Left forelimb (tissue), 1 donor: ENCODE data around the gene TCHH.
"Not testable (repeated sequence)": the region's sequence is repeated elsewhere in the genome, so short reads cannot be mapped to it uniquely, and the experiment has no call there.

Experiments used
- DNase-seq: peaks from one replicate; pipeline ENCODE4 v3.0.0-alpha.2; 2018; ENCODE audit warnings: low spot score

The TCHH gene, protein sequence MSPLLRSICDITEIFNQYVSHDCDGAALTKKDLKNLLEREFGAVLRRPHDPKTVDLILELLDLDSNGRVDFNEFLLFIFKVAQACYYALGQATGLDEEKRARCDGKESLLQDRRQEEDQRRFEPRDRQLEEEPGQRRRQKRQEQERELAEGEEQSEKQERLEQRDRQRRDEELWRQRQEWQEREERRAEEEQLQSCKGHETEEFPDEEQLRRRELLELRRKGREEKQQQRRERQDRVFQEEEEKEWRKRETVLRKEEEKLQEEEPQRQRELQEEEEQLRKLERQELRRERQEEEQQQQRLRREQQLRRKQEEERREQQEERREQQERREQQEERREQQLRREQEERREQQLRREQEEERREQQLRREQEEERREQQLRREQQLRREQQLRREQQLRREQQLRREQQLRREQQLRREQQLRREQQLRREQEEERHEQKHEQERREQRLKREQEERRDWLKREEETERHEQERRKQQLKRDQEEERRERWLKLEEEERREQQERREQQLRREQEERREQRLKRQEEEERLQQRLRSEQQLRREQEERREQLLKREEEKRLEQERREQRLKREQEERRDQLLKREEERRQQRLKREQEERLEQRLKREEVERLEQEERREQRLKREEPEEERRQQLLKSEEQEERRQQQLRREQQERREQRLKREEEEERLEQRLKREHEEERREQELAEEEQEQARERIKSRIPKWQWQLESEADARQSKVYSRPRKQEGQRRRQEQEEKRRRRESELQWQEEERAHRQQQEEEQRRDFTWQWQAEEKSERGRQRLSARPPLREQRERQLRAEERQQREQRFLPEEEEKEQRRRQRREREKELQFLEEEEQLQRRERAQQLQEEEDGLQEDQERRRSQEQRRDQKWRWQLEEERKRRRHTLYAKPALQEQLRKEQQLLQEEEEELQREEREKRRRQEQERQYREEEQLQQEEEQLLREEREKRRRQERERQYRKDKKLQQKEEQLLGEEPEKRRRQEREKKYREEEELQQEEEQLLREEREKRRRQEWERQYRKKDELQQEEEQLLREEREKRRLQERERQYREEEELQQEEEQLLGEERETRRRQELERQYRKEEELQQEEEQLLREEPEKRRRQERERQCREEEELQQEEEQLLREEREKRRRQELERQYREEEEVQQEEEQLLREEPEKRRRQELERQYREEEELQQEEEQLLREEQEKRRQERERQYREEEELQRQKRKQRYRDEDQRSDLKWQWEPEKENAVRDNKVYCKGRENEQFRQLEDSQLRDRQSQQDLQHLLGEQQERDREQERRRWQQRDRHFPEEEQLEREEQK (N-terminal part only)

DNA sequence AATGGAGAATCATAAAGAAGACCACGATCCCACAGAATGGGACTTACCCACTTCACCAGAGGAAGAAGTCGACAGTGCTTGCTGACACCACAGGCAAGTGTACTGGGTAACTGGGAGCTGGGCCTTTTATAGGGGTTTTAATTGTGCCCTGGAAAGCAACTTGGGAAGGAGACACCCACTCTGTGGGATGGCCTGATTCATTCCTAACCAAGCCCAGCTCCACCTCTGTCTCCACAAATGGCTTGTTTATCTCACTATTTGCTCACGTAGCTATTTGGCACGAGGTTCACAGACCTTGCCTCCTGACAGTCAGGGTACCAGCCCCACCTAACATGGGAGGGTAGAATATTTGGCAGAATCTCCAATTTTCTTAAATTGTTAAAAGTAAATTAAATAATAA is at the start of gene TCHH:
TSS of gene TCHH (minus strand) at position 101 of the 400 bp plus-strand sequence. CDS start 1,364 bp downstream, outside the sequence.
- no peak for DNase-seq

DNA sequence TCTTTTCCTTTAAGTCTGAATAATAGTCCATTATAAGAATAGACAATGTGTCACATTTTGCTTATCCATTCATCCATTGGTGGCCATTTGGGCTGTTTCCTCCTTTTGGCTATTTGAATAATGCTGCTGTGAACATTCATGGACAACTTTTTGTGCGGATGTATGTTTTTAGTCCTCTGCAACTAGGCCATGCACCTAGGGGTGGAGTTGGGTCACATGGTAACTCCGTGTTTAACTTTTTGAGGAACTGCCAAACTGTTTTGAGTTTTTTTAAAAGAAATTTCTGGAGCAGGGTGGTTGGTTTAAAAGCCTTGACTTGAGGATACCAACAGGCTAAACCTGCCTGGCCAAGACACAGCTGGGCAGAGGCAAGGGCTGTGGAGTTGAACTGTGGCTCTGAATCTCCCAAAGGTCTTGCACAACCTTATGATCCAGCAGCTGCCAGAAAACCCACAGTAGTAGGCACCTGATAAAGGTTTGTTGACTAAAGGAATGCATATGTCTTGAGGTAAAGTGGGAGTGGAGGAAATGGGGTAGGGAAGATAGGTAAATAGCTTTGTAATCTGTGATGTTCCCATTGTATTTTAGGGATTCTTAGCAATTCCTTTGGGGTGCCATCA is 49.4 kb upstream of the TCHH start:
- no peak for DNase-seq

- DNase-seq: no peak
Measured at GRCh38 chr1:152162792-152163463, 47.7 kb upstream of the TCHH start.

GRCh38 chr1:152160576-152160975 is 45.3 kb upstream of the TCHH start:
- no peak for DNase-seq

DNA sequence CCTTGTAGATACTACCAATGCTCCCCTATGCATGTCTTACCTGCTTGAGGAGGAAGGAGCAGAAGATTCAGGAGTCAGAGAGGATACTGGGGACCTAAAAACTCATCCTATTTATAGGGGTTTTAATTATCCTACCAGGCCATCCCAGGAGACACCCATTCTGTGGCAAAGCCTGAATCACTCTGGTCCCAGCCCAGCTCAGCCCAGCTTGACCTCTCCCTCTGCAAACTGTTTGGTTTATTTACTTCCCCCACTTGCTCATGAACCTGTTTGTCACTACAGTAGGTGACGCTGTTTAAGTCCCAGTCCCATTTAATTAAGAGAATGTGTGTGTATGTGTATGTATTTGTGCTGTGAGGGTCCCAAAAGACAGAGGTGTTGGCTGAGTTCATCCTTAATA is 43.9 kb upstream of the TCHH start, which contains the start of gene RPTN:
TSS of gene RPTN (minus strand) at position 85 of the 400 bp plus-strand sequence. CDS start 1,339 bp downstream, outside the sequence.
- no peak for DNase-seq

- no peak for DNase-seq
Measured at GRCh38 chr1:152153996-152154395, 38.8 kb upstream of the TCHH start.

GRCh38 chr1:152151646-152152045 is 36.4 kb upstream of the TCHH start:
- no peak for DNase-seq

GRCh38 chr1:152148981-152149380 is 33.7 kb upstream of the TCHH start:
- DNase-seq: no peak

DNA sequence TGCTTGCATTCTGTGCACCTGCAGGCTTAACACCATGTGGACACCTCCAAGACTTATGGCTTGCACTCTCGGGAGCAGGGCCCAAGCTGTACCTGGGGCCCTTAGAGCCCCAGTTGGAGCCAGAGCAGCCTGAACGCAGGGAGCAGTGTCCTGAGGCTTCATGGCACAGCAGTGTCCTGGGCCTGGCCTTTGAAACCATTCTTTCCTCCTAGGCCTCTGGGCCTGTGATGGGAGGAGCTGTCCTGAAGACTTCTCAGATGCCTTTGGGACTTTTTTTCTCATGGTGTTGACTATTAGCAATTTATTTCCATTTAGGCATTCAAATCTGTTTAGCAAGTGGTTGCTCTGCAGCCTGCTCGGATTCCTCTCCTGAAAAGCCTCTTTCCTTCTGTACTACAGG is 32.8 kb upstream of the TCHH start:
- no peak for DNase-seq

- DNase-seq: no peak
Measured at GRCh38 chr1:152145769-152146168, 30.5 kb upstream of the TCHH start.

DNA sequence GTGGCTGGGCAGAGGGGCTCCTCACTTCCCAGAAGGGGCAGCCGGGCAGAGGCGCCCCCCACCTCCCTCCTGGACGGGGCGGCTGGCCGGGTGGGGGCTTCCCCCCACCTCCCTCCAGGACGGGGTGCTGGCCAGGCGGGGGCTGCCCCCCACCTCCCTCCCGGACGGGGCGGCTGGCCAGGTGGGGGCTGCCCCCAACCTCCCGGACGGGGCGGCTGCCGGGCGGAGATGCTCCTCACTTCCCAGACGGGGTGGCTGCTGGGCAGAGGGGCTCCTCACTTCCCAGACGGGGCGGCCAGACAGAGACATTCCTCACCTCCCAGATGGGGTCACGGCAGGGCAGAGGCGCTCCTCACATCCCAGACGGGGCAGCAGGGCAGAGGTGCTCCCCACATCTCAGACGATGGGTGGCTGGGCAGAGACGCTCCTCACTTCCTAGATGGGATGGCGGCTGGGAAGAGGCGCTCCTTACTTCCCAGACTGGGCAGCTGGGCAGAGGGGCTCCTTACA is 29.5 kb upstream of the TCHH start:
- not testable (repeated sequence) for DNase-seq

DNA sequence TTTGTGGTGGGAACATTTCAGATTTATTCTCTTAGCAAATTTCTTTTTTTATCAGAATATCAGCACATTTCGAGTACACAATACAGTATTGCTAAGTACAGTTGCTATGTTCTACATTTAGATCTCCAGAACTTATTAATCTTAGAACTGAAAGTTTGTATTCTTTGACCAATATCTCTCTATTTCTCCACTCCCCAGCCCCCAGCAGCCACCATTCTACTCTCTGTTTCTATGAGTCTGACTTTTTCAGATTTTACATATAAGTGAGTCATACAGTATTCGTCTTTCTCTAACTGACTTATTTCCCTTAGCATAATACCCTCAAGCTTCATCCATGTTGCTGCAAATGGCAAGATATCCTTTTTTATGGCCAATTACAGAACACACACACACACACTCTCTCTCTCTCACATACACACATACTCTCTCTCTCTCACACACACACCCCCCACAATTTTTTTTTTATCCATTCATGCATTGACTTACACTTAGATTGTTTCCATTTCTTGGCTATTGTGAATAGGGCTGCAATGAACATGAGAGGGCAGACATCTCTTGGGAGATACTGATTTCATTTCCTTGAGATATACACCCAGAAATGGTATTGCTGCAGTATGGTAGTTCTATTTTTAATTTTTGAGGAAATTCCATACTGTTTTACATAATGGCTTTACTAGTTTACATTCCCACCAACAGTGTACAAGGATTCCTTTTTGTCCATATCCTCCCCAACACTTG is 28.1 kb upstream of the TCHH start:
- DNase-seq: no peak

DNA sequence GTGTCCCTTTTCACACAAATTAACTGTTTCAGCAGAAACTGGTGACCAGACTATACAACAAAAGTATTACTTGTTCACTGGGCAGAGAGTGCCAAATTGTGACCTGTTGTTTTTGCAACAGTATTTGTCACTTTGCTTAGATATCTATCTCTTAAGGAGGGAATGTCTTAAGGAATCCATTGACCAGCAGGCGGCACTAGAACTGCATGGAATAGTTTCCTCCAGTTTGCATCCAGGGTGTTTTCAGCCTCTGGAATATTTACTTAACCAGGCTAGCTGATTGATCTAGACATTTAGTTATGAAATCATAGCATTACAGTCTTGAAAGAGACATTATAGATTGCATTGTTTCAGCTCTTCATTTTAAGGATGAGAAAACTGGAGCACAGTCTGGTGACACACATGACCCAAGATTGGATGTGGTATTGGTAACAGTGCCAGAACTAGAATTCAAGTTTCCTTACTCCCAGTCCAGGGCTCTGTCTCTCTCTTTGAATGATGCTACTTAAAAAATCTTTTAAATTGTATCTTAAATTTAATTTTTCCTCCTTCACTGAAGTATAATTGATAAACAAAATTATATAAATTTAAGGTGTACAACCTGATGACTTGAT is 26.8 kb upstream of the TCHH start:
- no peak for DNase-seq

- DNase-seq: no peak
Measured at GRCh38 chr1:152137215-152137614, 22.0 kb upstream of the TCHH start.

GRCh38 chr1:152130186-152130585 is 14.9 kb upstream of the TCHH start:
- no peak for DNase-seq

GRCh38 chr1:152127673-152128072 is 12.4 kb upstream of the TCHH start:
- no peak for DNase-seq

- DNase-seq: no peak
Measured at GRCh38 chr1:152125834-152126443, 10.7 kb upstream of the TCHH start.

GRCh38 chr1:152118915-152119314 is 3.7 kb upstream of the TCHH start:
- no peak for DNase-seq

DNA sequence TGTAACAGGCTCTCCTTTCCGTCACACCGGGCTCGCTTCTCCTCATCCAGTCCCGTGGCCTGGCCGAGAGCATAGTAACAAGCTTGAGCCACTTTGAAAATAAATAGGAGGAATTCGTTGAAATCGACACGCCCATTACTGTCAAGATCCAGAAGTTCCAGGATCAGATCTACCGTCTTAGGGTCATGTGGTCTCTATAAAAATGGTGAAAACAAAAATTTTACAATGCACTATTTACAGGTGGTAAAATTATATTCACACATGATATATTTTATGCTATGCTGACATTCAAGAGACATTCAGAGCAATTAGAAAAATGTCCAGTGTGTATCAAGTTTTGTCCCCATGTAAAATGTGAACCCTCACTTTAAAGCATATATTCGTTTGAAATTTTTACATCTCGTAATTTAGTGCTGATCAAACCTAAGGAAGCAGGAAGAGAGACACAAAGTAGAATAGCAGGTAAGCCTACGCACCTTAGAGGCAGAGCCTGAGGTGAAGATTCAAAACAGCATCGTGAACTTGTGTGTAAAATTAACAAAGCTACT is 2.3 kb downstream of the TCHH start:
- DNase-seq: no peak
